ENCODE measurements around the gene MEGF8.

GRCh38 chr19:42357290-42357689, 31.9 kb downstream of the MEGF8 start:
- TF ChIP-seq, protein P1, sequence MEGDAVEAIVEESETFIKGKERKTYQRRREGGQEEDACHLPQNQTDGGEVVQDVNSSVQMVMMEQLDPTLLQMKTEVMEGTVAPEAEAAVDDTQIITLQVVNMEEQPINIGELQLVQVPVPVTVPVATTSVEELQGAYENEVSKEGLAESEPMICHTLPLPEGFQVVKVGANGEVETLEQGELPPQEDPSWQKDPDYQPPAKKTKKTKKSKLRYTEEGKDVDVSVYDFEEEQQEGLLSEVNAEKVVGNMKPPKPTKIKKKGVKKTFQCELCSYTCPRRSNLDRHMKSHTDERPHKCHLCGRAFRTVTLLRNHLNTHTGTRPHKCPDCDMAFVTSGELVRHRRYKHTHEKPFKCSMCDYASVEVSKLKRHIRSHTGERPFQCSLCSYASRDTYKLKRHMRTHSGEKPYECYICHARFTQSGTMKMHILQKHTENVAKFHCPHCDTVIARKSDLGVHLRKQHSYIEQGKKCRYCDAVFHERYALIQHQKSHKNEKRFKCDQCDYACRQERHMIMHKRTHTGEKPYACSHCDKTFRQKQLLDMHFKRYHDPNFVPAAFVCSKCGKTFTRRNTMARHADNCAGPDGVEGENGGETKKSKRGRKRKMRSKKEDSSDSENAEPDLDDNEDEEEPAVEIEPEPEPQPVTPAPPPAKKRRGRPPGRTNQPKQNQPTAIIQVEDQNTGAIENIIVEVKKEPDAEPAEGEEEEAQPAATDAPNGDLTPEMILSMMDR (IDR thresholded peaks at IDR 0.05), result no peak
- TF ChIP-seq POLR2A (IDR thresholded peaks at IDR 0.05), result no peak

Measured in esophagus squamous epithelium (tissue), 4 donors.